ENCODE measurements around the gene TRIM26.

Gene TRIM26

DNA sequence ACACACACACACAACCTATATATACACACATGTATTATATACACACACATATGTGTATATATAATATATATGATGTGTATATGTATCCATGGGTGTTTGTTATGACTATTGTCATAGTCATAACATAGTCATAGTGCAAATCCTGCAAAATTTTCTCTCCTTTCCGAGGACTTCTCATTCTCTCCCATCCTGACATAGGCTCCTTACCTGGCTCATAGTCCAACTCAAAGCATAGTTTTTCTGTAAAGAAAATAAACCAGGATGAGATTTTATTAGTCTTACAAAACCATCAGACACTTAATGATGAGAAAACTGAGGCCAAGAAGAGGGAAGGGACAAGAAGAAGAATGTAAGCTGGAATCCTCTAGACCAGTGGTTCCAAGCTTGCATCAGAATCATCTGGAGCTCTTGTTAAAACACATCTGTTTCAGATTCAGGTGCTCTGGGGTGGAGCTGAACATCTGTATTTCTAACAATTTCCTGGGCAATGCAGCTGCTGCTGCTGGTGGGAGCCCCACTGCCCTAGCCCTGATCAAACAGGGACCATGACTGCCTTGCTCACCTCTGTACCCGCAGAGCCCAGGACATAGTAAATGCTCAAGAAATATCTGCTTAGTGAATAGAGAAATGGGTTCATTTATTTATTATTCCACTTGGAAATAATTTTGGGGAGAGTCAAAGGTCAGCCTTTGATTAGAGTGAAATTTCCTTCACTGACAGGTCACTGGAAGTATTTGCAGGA is 57.5 kb downstream of the TRIM26 start:
- H3K4me3 Mint-ChIP-seq = no peak overlapping the region
- no peak overlapping the region for H3K27ac Mint-ChIP-seq
- H3K9me3 Mint-ChIP-seq = no peaks in the 10 kb centered on the region
- no peaks in the 10 kb centered on the region for H3K36me3 Mint-ChIP-seq (ENCODE audit: low read depth)
- peaks cover 17% of the 10 kb centered on the region for H3K27me3 Mint-ChIP-seq
- H3K4me1 Mint-ChIP-seq (ENCODE audit: low read depth) = no peaks in the 10 kb centered on the region

DNA sequence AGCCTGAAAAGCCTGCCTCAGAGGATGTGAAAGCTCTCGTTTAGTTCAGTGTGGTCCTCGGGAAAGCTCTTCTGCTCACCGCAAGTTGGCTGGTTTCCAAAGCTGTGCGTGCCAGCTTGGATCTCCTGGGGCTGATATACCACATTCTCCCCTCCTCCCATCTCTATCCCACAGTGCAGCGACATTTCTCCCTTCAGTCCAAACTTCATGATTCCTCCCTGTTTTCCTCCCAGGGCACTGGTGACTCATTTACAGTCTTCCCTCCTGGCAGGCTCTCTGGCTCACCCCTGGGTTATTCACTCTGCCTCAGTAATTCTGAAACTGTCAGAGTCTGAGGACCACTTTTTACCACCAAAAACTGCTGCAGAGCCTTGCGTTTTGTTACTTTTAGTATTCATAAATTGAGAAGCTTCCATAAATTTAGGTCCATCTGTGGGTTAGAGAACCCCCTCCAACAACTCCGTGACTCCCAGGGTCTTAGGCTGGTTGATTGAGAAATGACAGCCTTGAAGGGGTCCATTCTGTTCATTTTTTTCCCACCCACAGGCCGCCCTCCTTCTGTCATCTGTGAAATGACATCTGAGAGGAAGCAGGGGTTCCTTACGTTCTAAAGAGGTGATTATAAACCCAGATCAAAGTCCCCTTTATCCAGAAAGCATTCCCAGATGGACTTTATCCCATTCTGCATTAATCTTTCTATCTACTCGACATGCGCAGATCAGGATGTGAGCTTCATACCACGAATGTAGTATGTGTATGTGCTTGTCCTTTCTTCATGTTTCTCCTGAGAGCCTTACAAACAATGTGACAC is 58.3 kb downstream of the TRIM26 start:
- H3K9me3 Mint-ChIP-seq = no peaks in the 10 kb centered on the region
- H3K27ac Mint-ChIP-seq = no peak overlapping the region
- no peaks in the 10 kb centered on the region for H3K36me3 Mint-ChIP-seq (ENCODE audit: low read depth)
- H3K27me3 Mint-ChIP-seq = peaks cover 14% of the 10 kb centered on the region
- H3K4me3 Mint-ChIP-seq = no peak overlapping the region
- H3K4me1 Mint-ChIP-seq (ENCODE audit: low read depth) = no peaks in the 10 kb centered on the region

DNA sequence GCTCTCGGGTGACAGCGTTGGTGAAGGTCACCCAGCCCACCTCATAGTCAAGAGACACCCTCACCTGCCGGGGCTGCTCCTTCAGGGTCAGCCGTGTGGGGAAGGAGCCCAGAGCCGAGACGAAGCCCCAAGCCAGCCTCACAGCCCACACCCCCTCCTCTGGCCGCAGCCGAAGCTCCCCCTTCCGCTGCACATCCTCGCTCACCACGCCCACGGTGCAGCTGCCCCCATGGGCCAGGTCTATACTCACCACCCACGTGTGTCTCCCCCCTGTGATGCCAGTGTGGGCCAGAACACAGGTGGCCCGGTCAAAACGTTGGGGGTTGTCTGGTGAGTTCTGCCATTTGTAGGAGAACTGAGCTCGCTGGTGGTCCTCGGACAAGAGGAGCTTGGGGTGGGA is 59.1 kb downstream of the TRIM26 start:
- H3K27me3 Mint-ChIP-seq = peaks cover 8% of the 10 kb centered on the region
- H3K9me3 Mint-ChIP-seq = no peaks in the 10 kb centered on the region
- H3K4me3 Mint-ChIP-seq = no peak overlapping the region
- no peaks in the 10 kb centered on the region for H3K4me1 Mint-ChIP-seq (ENCODE audit: low read depth)
- no peak overlapping the region for H3K27ac Mint-ChIP-seq
- H3K36me3 Mint-ChIP-seq (ENCODE audit: low read depth) = no peaks in the 10 kb centered on the region

DNA sequence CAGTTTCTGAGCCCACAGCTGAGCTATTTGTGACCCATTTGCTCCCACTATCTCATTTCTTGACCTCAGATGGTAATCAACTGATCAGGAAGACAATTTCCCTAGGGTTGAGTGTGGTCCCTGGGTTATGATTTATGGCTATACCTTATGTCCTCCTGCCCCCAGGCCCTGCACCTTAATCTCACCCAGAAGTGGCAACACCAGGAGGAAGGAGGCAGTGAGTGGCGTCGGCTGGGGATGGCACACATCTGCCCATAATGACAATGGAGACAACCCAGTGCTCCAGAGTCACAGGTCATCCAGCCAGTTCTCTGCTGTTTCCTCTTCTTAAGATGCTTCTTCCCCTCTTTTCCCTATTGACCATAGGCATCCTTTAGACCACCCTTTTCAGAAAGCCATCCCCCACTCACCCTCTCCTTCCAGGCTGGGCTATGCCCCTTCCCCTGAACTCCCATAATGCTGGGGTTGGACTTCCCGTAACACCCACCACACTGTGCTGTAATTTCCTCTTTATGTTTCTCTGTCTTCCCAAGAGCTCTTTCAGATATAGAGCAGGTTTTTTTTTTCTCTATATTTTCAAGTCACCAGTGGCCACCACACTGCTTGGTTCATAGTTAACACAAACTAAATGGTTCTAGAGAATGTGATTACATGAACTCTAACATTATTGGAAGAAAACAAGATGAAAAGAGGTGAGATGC is 60.1 kb downstream of the TRIM26 start:
- no peaks in the 10 kb centered on the region for H3K36me3 Mint-ChIP-seq (ENCODE audit: low read depth)
- peaks cover 3% of the 10 kb centered on the region for H3K27me3 Mint-ChIP-seq
- H3K27ac Mint-ChIP-seq = no peak overlapping the region
- no peaks in the 10 kb centered on the region for H3K9me3 Mint-ChIP-seq
- no peak overlapping the region for H3K4me3 Mint-ChIP-seq
- no peaks in the 10 kb centered on the region for H3K4me1 Mint-ChIP-seq (ENCODE audit: low read depth)

DNA sequence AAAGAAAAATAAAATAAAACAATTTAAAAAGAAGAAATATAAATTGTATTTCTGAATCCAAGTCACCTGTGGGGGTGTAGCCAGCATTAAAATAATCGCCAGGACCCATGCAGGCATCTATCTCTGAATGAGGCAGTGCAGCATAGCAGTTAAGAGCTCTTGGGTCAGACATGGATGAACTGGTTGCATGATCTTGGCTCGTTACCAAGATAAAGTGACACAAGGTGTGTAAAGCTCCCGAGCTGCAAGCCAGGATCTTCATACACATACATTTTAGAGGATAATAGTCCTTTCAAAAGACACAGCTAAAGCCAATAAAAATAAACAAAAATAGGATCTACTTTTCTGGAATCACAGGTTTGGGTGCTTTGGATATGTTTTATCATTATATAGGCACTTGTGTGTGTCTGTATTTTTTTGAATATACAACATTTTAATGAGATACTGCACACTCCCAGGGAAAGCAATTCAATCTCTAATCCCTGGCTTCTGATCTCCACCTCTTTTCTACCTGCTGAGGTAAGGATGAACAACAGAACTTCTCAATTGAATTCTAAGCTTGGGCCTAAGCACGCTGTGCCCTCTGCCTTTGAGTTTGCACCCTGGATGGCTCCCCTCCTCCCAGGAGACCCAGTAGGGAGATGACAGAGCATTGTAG is 61.1 kb downstream of the TRIM26 start:
- Mint-ChIP-seq H3K27me3 (peaks cover 8% of the 10 kb centered on the region), H3K4me1 (ENCODE audit: low read depth) (no peaks in the 10 kb centered on the region), H3K4me3 (no peak overlapping the region), H3K27ac (no peak overlapping the region), H3K9me3 (no peaks in the 10 kb centered on the region), H3K36me3 (ENCODE audit: low read depth) (no peaks in the 10 kb centered on the region)

DNA sequence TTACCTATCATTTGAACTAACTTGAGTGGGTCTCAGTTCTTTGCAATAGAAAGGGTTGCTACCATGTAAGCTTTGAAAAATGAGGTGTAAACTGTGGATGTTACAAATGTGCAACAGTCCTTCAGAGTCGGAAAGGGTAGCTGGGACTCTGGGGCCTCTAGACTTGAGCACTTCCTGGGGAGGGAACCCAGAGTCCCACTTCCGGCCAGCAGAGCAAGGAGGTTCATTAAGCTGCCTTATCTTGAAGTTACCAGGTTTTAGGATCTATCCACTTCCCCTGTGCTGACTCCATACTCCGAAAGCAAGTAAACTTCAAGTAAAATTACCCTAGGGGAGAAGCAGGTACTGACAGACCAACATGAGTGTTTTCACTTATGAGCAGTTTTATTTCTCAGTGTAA is 61.6 kb downstream of the TRIM26 start:
- H3K36me3 Mint-ChIP-seq (ENCODE audit: low read depth) = no peaks in the 10 kb centered on the region
- peaks cover 8% of the 10 kb centered on the region for H3K27me3 Mint-ChIP-seq
- H3K9me3 Mint-ChIP-seq = no peaks in the 10 kb centered on the region
- H3K27ac Mint-ChIP-seq = no peak overlapping the region
- H3K4me3 Mint-ChIP-seq = no peak overlapping the region
- no peaks in the 10 kb centered on the region for H3K4me1 Mint-ChIP-seq (ENCODE audit: low read depth)

DNA sequence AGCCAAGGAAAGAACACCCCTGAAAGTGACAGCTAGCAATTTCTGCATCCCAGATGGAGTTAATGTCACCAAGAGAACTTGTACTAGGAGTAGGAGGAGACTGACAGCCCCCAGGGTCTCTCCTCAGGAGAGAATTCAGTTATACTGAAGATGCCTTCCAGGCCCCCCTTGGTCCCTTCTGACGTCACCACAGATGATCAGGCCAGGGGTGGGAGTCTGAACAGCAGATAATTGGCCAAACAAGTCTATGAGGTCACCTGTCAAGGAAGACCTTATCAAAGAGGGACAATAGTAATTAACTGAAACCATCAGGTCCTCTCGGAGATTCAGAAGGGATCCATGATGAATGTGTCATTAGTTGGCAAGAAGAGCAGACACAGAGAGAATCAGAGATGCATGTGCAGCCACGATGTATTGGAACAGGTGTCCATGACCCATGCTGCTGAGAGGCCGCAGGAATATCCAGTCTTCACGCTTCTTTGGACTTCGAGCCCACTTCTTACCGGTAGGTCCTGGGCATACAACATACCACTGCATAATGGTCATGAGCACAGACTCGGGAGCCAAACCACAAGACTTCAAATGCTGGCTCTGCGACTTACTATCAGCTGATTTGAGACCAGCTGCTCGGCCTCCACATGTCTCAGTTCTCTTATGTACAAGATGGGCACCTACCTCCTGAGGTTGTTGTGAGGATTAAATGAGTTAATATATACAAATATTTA is 62.4 kb downstream of the TRIM26 start:
- Mint-ChIP-seq H3K27ac (no peak overlapping the region), H3K36me3 (ENCODE audit: low read depth) (no peaks in the 10 kb centered on the region), H3K4me1 (ENCODE audit: low read depth) (no peaks in the 10 kb centered on the region), H3K9me3 (no peaks in the 10 kb centered on the region), H3K4me3 (no peak overlapping the region), H3K27me3 (peaks cover 8% of the 10 kb centered on the region)

DNA sequence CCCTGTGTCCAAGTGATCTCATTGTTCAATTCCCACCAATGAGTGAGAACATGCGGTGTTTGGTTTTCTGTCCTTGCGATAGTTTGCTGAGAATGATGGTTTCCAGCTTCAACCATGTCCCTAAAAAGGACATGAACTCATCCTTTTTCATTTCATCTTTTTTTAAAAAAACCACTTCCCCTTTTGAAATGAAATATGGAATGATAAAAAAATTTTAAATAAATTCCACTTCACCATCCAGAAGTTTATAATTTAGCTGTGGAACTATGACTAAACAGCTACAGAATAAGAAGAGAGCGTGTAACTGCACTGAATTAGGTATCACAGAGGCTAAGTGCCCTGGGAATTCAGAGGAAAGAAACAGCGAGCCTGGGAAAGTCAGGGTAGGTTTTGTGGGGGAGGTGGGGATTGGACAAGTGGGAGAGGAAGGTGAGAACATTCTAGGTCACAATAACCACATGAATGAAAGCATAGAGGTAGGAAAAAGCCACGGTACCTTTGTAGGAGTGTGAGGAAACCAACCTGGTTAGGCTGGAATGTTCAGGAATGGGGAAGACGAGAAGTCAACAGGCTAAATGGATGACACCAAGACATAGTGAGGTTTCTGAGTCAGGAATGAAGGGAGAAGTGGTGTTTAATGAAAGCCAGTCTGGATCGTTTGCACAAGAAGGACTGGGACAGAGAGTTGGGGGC is 63.2 kb downstream of the TRIM26 start:
- Mint-ChIP-seq H3K4me3 (no peak overlapping the region), H3K4me1 (ENCODE audit: low read depth) (no peaks in the 10 kb centered on the region), H3K9me3 (no peaks in the 10 kb centered on the region), H3K27me3 (peaks cover 15% of the 10 kb centered on the region), H3K36me3 (ENCODE audit: low read depth) (no peaks in the 10 kb centered on the region), H3K27ac (no peak overlapping the region)

DNA sequence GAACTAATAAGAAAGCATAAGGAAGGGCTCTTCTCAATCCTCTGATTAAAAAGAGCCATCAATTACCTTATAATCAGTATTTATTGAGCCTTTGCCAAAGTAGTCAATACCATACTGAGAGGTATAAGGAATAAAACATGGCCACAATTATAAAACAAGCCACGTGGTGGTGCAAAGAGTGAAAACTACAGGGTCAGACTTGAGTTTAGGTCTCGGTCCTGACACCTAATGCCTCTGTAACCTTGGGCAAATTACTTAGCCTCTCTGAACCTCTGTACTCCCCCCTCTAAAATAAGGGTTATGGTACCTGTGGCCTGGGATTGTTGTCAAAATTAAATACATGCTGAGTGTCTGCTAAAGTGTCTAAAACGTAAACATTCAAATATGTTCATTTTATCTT is 64.0 kb downstream of the TRIM26 start:
- no peaks in the 10 kb centered on the region for H3K4me1 Mint-ChIP-seq (ENCODE audit: low read depth)
- H3K9me3 Mint-ChIP-seq = no peaks in the 10 kb centered on the region
- peaks cover 23% of the 10 kb centered on the region for H3K27me3 Mint-ChIP-seq
- H3K27ac Mint-ChIP-seq = no peak overlapping the region
- no peaks in the 10 kb centered on the region for H3K36me3 Mint-ChIP-seq (ENCODE audit: low read depth)
- H3K4me3 Mint-ChIP-seq = no peak overlapping the region

DNA sequence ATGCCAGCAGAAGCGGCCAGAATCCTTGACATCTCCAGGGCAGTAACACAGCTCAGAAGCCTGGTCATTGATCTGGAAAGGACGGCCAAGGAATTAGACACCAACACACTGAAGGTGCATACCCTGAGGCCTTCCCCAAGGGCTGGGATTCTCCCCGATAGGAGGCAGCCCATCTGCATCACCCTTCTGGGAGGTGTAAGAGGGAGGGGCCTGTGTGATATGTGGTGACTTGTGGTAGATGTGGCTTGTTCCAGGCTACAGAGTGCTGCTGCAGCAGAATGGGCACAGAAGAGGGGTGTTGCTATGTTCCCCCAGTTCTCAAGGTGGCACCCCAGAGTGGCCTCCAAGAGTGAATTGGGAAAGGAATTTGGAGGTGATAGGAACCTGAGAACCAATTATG is 66.1 kb downstream of the TRIM26 start:
- no peaks in the 10 kb centered on the region for H3K4me1 Mint-ChIP-seq (ENCODE audit: low read depth)
- H3K27ac Mint-ChIP-seq = no peak overlapping the region
- H3K36me3 Mint-ChIP-seq (ENCODE audit: low read depth) = no peaks in the 10 kb centered on the region
- H3K4me3 Mint-ChIP-seq = no peak overlapping the region
- peaks cover 34% of the 10 kb centered on the region for H3K27me3 Mint-ChIP-seq
- no peaks in the 10 kb centered on the region for H3K9me3 Mint-ChIP-seq

DNA sequence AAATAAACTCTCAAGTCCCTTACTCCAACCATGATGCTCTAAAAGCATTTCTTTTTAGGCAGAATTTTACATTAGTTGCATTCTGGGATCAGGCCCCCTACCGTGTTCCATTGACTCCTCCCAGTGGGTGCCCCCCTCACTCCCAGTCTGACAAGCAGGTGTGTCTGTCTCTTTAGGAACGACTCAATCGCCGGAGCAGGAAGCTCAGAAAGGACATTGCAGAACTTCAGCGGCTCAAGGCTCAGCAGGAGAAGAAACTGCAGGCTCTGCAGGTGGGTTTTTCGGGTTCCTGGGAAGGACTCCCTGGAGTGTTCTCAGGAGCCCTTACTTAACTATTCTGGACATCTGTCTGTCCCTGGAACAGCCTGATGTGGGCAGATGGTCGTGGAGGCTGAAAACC is 67.4 kb downstream of the TRIM26 start:
- Mint-ChIP-seq H3K4me1 (ENCODE audit: low read depth) (no peaks in the 10 kb centered on the region), H3K9me3 (no peaks in the 10 kb centered on the region), H3K36me3 (ENCODE audit: low read depth) (no peaks in the 10 kb centered on the region), H3K27ac (no peak overlapping the region), H3K4me3 (no peak overlapping the region), H3K27me3 (peaks cover 44% of the 10 kb centered on the region)

DNA sequence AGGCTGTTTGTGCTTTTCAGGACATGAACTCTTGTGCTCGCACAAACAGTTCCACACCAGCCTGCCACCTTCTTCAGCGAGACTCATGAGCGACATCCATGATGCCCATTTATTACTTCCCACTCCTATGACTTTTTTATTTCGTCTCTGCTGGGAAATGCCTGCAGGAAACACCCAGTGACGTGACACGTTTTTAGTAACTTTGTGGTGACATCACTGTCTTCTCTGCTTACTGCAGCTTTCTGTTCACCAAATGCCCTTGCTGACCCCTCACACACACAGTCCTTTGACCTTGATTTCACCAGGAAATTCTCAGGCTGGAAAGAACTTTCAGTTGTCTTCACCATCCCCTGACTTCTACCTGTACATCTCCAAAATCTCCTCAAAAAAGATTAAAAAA is 68.4 kb downstream of the TRIM26 start:
- H3K27ac Mint-ChIP-seq = no peak overlapping the region
- no peaks in the 10 kb centered on the region for H3K36me3 Mint-ChIP-seq (ENCODE audit: low read depth)
- no peak overlapping the region for H3K4me3 Mint-ChIP-seq
- no peaks in the 10 kb centered on the region for H3K4me1 Mint-ChIP-seq (ENCODE audit: low read depth)
- H3K9me3 Mint-ChIP-seq = no peaks in the 10 kb centered on the region
- H3K27me3 Mint-ChIP-seq = peaks cover 52% of the 10 kb centered on the region

DNA sequence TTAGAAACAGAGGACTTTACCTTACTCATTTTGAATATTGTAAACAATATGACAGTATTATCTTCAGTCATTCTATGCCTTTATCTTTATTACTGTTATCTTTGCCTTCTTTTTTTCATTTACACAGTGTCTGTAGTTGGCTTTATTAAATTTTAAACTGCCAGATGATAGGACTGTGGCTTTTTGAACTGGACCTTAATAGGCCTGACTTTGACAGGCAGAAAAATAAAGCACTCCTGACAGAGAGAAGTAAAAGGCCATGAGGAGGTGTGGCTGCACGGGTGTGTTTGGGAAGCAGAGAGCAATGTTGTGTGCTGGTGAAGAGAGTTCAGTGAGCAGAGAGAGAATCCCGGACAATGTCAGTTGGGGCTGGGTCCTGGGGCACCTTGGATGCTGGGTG is 69.4 kb downstream of the TRIM26 start:
- Mint-ChIP-seq H3K9me3 (no peaks in the 10 kb centered on the region), H3K4me1 (ENCODE audit: low read depth) (no peaks in the 10 kb centered on the region), H3K27ac (no peak overlapping the region), H3K27me3 (peaks cover 58% of the 10 kb centered on the region), H3K4me3 (no peak overlapping the region), H3K36me3 (ENCODE audit: low read depth) (no peaks in the 10 kb centered on the region)

DNA sequence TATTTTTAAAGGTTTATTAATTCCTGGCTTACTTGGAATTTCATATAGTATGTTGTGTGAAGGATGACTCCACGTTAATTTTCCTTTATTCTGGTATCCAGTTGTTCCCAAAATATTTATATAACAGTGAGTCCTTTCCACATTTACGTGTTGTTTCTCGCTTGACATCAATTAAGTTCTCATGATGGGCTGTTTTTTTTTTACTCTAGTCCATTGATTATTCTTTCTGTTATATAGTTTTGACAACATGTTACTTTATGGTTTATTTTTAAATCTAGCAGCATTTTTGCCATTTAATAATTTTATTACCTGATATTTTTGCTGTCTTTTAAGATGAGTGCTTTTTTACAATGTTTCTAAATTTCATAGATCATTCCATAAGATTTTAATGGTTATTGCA is 70.5 kb downstream of the TRIM26 start:
- no peak overlapping the region for H3K4me3 Mint-ChIP-seq
- H3K4me1 Mint-ChIP-seq (ENCODE audit: low read depth) = no peaks in the 10 kb centered on the region
- peaks cover 58% of the 10 kb centered on the region for H3K27me3 Mint-ChIP-seq
- no peaks in the 10 kb centered on the region for H3K36me3 Mint-ChIP-seq (ENCODE audit: low read depth)
- H3K27ac Mint-ChIP-seq = no peak overlapping the region
- H3K9me3 Mint-ChIP-seq = no peaks in the 10 kb centered on the region
